ENCODE data around the gene SNRPA1.

The SNRPA1 gene

DNA sequence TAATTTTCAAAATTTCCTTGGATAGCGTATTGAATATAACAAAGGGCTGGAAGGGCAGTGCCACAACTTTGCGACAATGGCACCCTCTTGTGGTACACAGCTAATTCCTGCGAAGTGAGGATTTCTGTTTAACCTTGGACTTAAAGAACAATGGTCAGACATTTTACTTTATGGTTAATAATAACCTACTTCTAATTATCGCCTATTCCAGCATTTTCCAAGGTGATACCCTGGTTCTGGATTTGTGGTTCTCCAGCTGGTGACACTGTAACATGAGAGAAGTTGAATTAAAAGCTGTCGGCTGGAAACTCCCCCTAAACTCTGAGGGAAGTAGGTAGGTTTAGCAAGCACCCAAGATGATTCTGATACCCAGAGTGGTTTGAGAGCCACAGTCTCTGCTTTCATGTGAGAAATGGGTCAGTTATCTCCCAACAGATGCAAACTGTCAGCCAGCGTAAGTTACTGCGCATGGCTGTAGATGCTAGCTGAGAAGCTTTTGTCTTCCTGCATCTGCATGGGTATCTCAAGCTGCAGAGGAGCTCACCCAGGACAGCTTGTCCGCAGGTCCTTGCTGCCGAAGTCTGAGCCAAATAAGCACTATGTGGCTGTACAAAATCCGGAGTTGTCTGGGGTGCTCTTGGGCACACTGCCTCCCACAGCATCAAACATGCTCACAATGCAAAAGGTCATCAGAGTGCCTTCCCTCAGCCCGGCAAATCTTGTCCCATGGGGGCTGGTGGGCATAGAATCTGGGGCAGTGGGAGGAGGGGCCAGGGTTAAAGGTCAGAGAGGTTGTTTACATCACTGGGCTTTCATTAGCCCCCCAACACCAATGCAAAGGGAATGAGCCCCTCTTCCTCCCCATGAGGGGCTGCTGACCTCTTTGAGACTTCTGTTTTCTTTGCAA is 36.6 kb downstream of the SNRPA1 start:
- DNase-seq (ENCODE audit: low read depth), result peak; percentile 77

DNA sequence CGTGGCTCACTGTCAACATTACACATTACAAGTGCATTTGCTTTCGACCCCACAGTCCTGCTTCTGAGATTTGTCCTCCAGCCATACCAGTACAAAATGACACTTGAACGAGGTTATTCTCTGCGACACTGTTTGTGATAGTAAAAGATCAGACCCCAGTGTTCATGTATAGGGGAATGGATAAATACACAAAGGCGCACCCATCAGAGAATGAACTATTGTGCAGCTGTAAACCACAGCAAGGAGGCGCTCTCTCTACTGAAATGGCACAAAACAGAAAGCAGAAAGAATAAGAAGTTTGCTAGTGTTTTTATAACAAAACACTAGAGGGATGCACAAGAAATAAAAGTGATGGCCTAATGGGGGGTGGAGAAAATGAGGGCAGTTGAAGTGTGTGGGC is 38.3 kb downstream of the SNRPA1 start:
- DNase-seq (ENCODE audit: low read depth), result peak; percentile 44

DNA sequence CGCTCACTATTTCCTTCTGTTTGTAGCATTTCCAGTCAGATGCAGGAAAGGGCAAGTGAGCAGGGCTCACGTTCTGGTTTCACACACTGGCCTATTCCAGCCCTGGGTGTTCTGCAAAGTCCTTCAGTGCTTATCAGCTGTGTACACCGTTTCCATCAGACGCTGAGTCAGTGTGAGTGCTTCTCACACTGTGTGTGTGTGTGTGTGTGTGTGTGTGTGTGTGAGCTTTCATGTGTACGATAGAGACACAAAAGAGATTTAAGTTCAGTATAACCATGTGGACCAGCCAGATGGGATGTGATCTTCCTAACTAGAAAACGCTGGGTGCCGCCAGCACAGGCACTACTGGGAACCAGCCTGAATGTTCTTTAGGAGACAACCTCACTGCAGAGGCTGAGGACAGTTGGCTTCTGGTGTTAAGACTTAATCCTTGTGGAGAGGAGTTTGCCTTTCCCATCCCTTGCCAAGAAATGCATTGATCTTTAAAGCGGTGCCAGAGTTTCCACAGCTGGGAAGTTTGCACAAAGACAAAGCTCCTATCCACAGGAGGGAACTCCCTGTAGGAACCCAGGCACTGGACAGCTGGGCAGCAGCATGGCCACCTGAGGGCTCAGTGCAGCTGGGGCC is 39.3 kb downstream of the SNRPA1 start:
- no peak for DNase-seq (ENCODE audit: low read depth)

DNA sequence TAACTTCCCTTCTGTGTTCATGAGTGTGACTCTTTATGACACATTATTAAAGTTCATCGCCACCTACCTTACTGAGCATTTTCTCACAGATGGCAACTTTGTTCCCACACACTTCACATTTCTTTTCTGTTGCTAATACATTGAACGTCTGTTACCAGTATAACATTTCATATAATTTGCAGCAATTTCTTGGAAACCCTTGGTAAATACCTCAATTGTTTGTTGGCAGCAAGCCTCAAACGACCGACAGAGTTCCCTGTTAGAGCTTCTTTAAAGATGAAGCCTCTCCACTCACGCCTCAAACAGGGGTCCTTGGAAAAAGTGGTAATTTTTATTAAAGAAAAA is 40.0 kb downstream of the SNRPA1 start:
- DNase-seq (ENCODE audit: low read depth), result no peak

DNA sequence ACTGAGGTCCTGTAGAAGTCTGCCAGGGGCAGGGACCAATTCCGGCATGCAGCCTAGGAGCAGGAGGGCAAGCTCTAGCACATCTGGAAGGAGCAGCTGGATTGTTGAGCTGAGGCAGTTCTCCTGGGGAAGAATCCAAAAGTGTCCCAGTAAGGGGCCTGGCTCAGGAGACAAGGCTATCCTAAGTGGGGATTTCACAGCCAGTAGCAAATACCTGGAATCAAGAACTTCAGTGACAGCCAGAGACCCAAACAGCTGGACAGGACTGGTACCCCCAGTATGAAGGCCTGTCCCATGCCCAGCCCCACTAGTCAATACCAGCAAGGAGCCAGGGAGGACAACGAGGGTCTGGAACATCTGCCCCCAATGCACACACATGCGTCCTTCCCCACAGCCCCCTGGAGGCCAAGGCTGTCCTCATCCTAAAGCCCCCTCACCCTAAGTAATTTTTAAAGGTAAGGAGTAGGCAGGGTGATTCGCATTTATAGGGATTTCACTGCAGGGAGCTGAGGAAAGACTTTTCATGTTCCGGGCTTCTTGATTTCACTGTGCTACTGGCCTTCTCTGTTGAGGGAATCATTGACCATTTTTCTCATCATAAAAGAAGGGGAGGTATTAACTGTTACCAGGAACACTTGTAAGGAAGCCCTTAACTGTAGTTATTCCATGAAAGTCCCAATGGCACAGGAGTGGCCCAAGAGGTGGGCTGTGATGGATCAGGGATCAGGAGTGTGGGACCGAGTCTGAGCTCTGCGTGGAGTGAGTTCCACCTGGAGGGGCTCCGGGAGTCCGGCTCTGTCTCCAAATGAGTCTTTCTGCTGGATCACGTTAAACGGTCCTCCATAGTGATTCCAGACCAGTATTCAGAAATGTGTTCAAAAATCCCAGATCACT is 40.6 kb downstream of the SNRPA1 start:
- no peak for DNase-seq (ENCODE audit: low read depth)

DNA sequence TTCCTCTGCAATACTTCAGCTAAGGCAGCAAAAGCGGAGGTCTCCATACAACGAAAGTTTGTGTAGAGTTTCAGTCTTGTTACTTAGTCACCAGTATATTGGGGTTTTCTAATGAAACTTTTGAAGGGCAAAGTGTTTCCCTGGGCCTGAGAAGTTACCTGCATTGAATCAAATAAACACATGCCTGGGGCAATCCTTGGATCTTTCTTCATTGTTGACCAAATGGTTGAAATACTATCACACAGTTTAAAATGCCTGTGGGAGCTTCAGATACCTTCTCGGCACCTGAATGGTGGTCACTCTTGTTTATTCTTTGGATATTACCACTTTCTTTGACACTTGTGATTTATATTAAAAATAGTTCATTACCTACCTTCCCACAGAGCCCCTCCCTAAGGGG is 42.2 kb downstream of the SNRPA1 start:
- no peak for DNase-seq (ENCODE audit: low read depth)

DNA sequence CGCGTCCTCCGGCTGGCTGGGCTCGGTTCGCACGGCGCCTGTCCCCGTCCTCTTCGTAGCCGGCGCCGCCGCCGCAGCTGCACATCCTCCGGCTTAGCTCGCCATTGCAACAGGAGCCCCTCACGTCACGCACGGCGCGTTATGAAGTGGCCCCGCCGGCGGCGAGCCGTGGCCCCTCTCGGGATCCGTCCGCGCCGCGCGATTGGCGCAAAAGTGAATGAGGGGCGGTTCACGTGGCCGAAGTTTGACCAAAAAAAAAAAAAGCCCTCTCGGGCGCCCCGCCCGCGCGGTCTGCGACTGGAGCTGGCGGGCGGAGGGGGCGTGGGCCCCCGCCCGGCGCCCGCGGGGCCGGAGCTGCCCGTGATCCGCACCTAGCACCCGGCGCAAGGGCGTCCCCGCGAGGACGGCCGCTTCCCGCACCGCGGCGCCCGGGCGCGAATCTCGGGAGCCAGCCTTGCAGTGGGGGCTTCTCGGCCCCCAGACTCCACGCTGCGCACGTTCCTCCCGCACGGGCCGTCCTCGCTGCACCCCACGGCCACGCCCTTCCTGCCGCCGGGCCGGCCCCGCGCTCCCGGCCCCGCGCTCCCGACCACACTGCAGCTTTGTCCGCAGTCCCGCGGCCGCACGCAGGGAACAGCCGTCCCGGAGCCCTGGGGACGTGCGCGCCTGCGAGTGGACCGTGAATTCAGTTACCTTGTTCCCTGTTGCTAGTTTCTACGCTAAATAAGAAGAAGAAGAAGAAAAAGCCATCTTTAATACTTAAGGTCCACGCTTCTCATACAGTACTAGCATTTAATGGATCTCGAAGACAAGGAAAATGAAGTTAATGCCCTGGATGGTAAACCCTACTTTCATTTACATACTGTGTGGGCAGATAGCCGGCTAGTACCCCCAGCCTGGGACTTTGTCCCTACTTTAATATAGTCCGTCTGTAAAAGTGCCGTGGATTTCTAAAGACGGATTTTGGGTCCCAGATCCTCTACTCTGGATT is 42.9 kb downstream of the SNRPA1 start, which contains the start of gene CHSY1:
Gene CHSY1 (minus strand): TSS at position 219 of the 991 bp plus-strand sequence. CDS start 592 bp downstream, outside the sequence.
- DNase-seq (ENCODE audit: low read depth), result peak; percentile 92

DNA sequence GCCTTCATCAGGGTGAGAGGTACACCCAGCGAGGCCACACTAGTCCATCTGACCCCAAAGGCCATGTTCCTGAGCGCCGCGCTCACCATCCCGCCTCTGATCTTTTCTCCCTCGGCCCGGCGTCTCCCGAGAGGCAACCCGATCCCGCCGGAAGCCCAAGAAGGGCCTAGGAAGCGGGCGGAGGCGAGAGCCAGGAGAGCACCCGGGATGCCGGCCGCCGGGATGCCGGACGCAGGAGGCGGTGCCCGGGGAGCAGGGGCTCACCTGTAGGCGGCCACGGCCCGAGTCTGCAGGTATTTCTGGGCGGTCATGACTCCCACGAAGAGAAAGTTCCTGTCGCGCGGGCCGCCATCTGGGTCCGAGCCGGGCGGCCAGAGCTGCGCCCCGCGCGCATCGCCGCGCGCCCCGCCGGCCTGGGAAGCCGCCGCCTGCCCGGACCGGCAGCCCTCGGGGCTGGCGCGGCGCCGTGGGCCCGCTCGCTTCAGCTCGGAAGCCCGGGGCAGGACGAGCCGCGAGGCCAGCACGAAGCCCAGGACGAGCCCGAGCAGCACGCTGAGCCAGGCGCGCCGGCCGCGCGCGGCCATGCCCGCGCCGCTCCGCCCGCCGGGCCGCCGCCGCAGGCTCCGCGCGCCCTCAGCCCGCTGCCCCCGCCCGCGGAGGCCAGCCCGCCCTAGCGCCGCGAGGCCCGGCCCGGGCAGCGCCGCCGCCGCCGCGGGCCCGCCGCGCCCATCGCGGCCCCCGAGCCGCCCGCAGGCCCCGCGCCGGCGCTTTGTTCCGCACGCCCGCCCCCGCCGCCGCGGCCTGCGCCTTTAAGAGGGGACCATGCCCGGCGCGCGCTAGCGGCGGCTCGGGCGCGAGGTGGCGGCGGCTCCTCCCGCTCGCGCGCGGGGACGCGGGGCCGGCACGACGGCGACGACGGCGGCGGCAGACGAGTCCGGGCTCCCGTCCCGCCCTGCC is 43.9 kb downstream of the SNRPA1 start:
- peak; percentile 68 for DNase-seq (ENCODE audit: low read depth)

DNA sequence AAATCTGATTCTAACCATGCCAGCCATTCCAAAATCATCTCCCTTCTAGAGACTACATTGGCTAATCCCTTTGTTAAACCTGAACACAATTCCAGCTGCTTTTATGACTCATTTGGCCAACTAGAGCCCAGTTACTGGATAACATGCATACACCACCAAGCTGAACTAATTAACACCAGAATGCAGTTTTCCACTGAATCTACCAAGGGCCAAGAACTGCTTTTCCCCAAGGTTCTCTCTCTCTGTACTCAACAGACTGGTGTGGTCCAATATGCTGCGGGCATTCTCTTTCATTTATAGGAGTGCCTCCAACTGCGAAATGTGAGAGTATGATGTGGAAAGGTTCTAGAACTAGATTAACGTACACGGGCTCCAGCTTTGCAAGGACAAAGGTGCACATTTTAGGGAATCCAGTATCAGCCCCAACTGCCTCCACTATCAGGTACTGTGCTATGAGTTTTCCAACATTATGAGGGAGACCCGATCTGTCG is 44.7 kb downstream of the SNRPA1 start:
- peak; percentile 75 for DNase-seq (ENCODE audit: low read depth)

DNA sequence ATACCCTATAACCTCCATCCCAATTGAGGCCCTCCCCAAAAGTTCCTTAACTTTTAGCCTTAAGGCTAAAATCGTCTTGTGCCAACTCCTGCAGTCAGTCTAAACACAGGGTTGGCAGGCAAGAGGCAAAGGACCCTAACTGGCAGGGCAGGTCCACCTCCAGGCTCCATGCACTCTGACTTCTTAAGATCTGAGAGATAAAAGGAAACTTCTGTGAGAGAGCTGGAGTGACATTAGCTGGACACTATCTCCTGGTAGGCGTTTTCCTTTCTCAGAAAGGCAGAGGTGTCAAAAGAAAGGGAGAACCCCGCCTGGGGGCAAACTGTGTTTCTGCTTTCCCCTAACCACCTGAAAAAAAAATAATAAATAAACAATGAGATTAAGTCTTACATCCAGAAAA is 46.8 kb downstream of the SNRPA1 start:
- DNase-seq (ENCODE audit: low read depth), result no peak

DNA sequence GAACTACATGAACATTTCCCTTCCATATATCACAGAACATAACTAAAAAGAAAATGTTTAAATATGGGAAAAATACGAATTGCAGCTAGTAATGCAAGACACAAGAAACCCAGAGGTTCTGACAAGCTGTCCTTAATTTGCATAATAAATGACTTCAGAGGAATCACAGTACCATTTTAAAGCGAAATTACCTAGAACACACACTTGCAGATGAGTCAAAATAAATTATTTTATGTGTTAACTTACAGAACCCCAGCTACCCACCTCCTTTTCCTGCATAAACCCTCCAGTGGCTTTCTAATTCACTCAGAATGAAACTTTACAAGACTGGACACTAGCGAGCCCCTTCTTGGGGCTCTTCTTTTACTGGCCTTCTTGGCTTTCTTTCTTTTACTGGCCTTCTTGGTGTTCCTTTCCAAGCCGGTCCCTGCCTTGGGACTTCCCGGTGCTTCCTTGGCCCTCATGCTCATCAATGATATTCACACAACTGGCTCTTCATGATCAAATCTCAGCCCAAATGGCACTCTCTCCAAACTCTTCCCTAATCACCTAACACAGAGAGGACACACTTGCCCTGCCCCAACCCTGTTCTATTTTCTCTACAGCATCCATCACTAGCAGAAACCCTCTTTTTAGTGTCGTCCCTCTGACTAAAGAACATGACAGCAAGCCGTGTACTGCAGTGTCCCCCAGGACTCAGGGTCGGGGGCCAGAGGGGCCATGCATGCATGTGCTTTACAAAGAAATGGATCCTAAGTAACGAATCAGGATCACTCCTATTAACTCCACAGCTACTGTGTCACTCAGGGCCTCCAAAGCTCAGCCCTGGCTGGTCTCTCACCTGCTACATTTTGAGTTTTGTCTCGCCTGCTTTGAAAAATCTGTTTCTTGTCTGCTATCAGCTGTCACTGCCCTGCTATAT is 48.0 kb downstream of the SNRPA1 start:
- no peak for DNase-seq (ENCODE audit: low read depth)

DNA sequence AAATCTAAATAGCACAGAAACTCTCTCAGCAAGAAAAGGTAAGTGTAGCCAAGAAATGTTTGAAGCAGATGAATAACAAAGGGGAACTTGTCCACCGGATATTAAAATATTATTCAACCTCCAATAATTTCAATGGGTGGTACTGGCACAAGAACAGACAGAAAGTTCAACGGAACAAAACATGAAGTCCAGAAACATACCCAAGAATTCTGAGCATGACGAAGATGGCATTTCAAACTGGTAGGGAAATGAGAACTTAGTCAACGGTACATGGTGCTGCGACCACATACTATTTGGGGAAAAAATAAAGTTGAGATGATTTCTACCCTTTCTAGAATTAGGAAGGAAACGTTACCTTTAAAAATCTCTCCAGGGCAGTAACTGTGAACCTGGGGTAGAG is 48.7 kb downstream of the SNRPA1 start:
- DNase-seq (ENCODE audit: low read depth), result no peak

DNA sequence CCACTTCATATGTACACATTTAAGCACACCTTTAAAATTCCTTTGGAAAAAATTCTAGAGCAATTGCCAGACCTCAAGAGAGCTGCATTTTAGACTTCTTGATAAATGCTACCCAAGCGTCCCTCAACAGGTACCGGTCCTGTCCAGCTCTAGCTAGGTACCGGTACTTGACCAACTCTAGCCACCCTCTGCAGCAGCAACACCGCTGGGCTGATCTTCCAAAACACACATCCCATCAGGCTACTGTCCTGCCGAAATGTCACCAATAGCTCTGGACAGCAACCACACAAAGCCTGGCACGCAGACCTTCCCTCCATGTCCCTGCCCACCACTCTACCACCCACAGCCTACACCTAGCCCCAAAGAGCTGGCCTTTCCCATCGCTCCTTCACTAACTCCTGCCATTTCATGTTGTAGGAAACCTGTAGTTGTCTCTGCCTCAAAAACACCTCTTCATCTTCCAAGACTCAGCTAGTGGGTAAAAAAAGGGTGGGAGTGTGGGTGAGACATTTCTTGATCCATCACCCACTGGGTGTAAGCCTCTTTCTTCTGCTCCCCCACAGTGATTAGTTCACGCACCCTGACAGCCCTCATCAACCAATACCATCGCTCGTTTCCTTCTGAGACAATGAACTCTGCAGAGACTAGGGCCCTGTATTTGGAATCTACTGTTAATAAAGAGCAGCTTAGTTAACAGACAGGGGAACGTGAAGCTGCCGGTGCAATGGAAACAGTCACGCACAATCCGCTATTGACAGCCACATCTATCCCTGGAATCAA is 50.0 kb downstream of the SNRPA1 start:
- DNase-seq (ENCODE audit: low read depth), result no peak

DNA sequence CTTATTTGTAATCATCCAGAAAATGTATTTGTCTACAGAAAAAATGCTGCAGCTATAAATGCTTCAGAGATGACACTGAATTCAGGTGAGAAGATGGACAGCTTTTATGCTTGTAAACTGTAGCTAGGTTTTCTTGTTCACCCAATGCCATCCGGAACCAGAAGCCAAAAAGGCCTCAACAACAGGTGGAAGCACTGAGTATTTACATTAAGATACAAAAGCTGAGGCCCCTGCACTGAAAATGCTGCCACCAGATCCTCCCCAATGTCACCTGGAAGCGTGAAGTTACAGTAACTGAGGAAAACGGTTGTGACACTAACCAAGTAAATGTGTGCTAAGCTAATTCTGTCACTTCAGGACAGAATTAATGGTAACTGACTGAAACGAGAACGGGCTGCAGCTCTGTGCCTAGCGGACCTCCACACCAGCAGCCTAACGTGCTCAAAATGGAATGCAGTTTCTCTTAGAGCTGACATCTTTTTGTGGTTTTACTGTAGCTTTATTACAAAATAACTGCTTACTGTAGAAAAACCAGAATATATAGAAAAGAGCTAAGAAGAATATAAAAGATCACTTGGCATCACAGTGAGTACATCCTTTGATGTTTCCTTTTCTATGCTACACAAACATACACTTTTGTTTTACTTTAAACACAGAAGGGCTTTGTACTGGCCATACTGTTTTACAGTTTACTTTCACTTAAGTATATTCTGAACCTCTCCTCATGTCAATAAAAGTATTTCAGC is 50.8 kb downstream of the SNRPA1 start:
- no peak for DNase-seq (ENCODE audit: low read depth)

DNA sequence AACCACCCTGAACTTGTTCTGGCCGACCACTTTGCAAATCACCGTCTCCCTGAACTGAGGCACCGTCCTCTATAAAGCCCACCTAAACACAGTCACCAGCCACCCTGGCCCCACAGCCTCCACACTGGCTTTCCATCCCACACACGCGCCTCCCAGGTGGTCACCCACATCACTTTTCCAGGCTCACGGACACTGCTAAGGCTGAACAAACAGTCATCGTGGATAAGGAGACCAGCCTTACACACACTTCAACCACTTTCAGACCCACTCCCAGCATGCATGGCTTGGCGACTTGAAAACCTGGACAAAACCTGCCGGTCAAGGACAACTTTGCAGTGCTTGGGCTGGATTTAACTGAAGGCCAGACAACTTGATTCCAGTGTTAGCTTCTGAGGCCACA is 51.6 kb downstream of the SNRPA1 start:
- no peak for DNase-seq (ENCODE audit: low read depth)

DNA sequence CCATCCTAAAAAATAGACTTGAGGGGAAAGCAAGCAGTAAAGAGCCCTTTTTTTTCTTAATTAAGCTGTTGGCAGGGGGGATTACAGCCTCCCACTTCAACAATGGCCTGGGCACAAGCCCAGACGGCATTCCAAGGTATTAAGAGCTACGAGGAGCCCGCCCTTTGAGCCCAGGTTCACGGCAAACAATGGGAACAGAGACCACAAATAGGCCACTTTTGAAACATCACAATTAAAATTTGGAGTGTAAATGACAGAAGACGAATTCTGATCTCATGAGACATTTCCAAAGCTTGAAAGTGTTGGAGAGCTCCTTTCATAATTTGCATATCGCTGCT is 52.1 kb downstream of the SNRPA1 start:
- DNase-seq (ENCODE audit: low read depth), result no peak

Measured in ELR (cell line).